Muscle of leg (tissue), 11 donors: ENCODE results near the gene LYRM4. TPM values are rescaled to one million over a fixed set of nuclear protein-coding genes. Genes with fewer than 3 reads are reported as not detected.

Experiments
- DNase-seq: peaks from one replicate; pipeline ENCODE4 v3.0.0; 2013
- H3K27ac ChIP-seq: one replicate; pipeline ENCODE4 v1.5.1; 2013; ENCODE audit warnings: mild to moderate bottlenecking, low read length, control low read depth
- H3K27me3 ChIP-seq: one replicate; pipeline ENCODE4 v1.6.1; 2013; ENCODE audit warnings: low read length; ENCODE audit not compliant: control insufficient read depth, insufficient read depth
- H3K36me3 ChIP-seq: one replicate; pipeline ENCODE4 v1.6.1; 2013; ENCODE audit warnings: low read length; ENCODE audit not compliant: control insufficient read depth, insufficient read depth
- H3K4me1 ChIP-seq: one replicate; pipeline ENCODE4 v1.6.1; 2013; ENCODE audit warnings: low read length; ENCODE audit not compliant: control insufficient read depth, insufficient read depth
- H3K4me3 ChIP-seq: one replicate; pipeline ENCODE4 v1.5.1; 2013; ENCODE audit warnings: low read length, control low read depth
- H3K9me3 ChIP-seq: replicated peaks from 2 replicates; pipeline ENCODE4 v1.6.1; 2013; ENCODE audit warnings: low read depth, low read length; ENCODE audit not compliant: control insufficient read depth
- WGBS: methylation state at CpG from one replicate; pipeline ENCODE4 v1.1.5; 2013; ENCODE audit warnings: missing lambda C conversion rate; ENCODE audit not compliant: insufficient coverage; 5-methylcytosine and 5-hydroxymethylcytosine counted together
- polyA plus RNA-seq, 8 donors: library from polyadenylated mRNA; unstranded; fragments of 120-200 nt; gene quantifications; one replicate each; pipeline versions ENCODE4 v1.2.1 to v1.2.3, GENCODE V29; 2013; ENCODE audit warnings: inconsistent platforms in 1 of 8, low replicate concordance in 1 of 8; ENCODE audit not compliant: insufficient read length in 8 of 8, insufficient read depth in 1 of 8
- total RNA-seq: library from RNA; stranded (reverse); fragments of 120-200 nt; gene quantifications from one replicate; pipeline ENCODE4 v1.2.4, GENCODE V29; 2013

The LYRM4 gene
- total and polyA plus RNA-seq, 9 donors: 21.8 to 36.6 (median 29.4) TPM

- Histone ChIP-seq H3K27me3 (no peaks in the 10 kb centered on the region), H3K9me3 (no peaks in the 10 kb centered on the region), H3K4me1 (peaks cover 6% of the 10 kb centered on the region), H3K4me3 (no peak overlapping the region), H3K27ac (no peak overlapping the region), H3K36me3 (no peaks in the 10 kb centered on the region)
- DNase-seq: no peak
- 32% methylated on average over 3 of the region's 3 CpGs for WGBS
These were observed 180.2 kb downstream of the LYRM4 start for GRCh38 chr6:5080574-5080973.

- WGBS: 40% methylated on average over 1 of the region's 2 CpGs
- Histone ChIP-seq H3K36me3 (no peaks in the 10 kb centered on the region), H3K4me1 (peaks cover 4% of the 10 kb centered on the region), H3K9me3 (no peaks in the 10 kb centered on the region), H3K27ac (no peak overlapping the region), H3K4me3 (no peak overlapping the region), H3K27me3 (no peaks in the 10 kb centered on the region)
- DNase-seq: no peak
These were observed 181.1 kb downstream of the LYRM4 start for GRCh38 chr6:5079692-5080091.

DNA sequence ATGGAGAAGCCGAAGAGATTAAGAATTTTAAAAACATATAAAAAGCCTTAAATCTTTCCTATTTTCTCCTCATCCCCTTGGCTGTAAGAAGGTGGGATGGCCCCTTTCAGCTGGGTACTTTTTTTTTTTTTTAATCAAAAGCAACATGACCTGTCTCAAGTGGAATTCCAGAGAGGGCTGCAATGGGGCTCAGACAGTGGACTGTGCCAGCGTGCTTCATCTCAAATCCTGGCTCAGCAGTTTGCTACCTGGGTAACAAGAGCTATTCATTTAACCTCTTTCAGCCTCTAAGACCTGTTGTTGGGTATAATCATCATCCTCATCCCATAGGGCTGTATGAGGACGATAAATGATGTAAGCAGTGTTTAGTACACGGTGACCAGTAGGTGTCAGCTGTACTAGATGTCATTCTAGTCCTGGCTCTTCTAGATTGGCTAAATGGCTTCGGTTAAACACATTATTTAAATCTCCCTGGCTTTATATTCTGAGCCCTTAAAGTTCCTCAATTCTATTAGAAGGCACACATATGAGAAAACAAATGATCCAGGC is 182.6 kb downstream of the LYRM4 start:
- Histone ChIP-seq H3K9me3 (no peaks in the 10 kb centered on the region), H3K27ac (no peak overlapping the region), H3K36me3 (no peaks in the 10 kb centered on the region), H3K27me3 (no peaks in the 10 kb centered on the region), H3K4me3 (no peak overlapping the region), H3K4me1 (no peaks in the 10 kb centered on the region)
- WGBS: 83% methylated on average over 1 of the region's 5 CpGs
- no peak for DNase-seq

- Histone ChIP-seq H3K27me3 (no peaks in the 10 kb centered on the region), H3K9me3 (no peaks in the 10 kb centered on the region), H3K36me3 (no peaks in the 10 kb centered on the region), H3K4me3 (no peak overlapping the region), H3K27ac (no peak overlapping the region), H3K4me1 (no peaks in the 10 kb centered on the region)
- DNase-seq: no peak
- 88% methylated on average over 7 of the region's 11 CpGs for WGBS
These were observed 183.8 kb downstream of the LYRM4 start for GRCh38 chr6:5076931-5077330.

DNA sequence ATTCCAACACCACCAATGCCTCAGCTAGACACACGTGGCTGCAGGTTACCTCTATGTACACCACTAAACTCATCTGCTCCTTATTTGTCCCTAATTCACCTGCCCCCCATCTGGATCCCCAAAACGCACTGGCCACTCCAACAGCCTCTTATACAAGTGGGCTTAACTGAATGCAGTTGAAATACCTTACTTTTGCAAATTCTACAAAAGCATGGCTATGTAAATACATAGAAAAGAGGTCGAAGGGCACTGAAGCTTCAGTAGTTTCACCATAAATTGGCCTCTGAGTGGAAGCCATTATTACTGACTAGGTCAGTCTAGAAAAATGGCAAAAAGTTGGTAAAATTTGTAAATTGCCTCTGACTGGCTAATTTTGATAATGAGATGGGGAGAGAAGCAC is 186.8 kb downstream of the LYRM4 start:
- no peak overlapping the region for H3K4me3 ChIP-seq

DNA sequence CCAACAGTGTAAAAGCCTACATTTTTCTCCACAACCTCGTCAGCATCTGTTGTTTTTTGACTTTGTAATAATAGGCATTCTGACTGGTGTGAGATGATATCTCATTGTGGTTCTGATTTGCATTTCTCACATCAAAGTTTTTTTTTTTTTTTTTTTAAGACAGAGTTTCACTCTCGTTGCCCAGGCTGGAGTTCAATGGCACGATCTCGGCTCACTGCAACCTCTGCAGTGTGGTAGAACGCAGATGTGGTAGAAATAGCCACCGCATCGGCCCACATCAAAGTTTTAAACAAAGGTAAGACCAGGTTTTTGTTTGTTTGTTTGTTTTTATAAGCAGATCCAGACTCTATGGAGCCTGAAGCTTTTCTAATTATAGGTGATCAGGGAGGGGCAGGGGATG is 188.3 kb downstream of the LYRM4 start:
- H3K4me1 ChIP-seq: no peaks in the 10 kb centered on the region
- no peaks in the 10 kb centered on the region for H3K36me3 ChIP-seq
- peaks cover under 1% of the 10 kb centered on the region for H3K9me3 ChIP-seq
- H3K27me3 ChIP-seq: no peaks in the 10 kb centered on the region
- WGBS: 94% methylated on average over 6 of the region's 7 CpGs
- no peak for DNase-seq
- no peak overlapping the region for H3K27ac ChIP-seq
- no peak overlapping the region for H3K4me3 ChIP-seq

More for the DNA sequence above, 186.8 kb downstream of the LYRM4 start:
- no peak for DNase-seq
- H3K27ac ChIP-seq: no peak overlapping the region
- WGBS: 86% methylated on average over 3 of the region's 3 CpGs
- H3K4me1 ChIP-seq: no peaks in the 10 kb centered on the region
- H3K9me3 ChIP-seq: no peaks in the 10 kb centered on the region
- no peaks in the 10 kb centered on the region for H3K36me3 ChIP-seq
- no peaks in the 10 kb centered on the region for H3K27me3 ChIP-seq

- Histone ChIP-seq H3K27me3 (no peaks in the 10 kb centered on the region), H3K27ac (no peak overlapping the region), H3K4me3 (no peak overlapping the region), H3K4me1 (no peaks in the 10 kb centered on the region), H3K9me3 (peaks cover 5% of the 10 kb centered on the region), H3K36me3 (no peaks in the 10 kb centered on the region)
- DNase-seq: no peak
- no CpG with 5 or more reads among the region's 2 CpGs for WGBS
These were observed 189.5 kb downstream of the LYRM4 start for GRCh38 chr6:5071216-5071615.

GRCh38 chr6:5068153-5068751 is 192.5 kb downstream of the LYRM4 start:
- H3K9me3 ChIP-seq: peaks cover 5% of the 10 kb centered on the region
- no peak for DNase-seq
- H3K4me3 ChIP-seq: no peak overlapping the region
- no peaks in the 10 kb centered on the region for H3K4me1 ChIP-seq
- no peaks in the 10 kb centered on the region for H3K36me3 ChIP-seq
- no peak overlapping the region for H3K27ac ChIP-seq
- H3K27me3 ChIP-seq: no peaks in the 10 kb centered on the region
- 89% methylated on average over 7 of the region's 17 CpGs for WGBS

GRCh38 chr6:5067305-5067704 is 193.4 kb downstream of the LYRM4 start:
- Histone ChIP-seq H3K4me1 (no peaks in the 10 kb centered on the region), H3K4me3 (no peak overlapping the region), H3K27me3 (no peaks in the 10 kb centered on the region), H3K36me3 (no peaks in the 10 kb centered on the region), H3K27ac (no peak overlapping the region), H3K9me3 (peaks cover 5% of the 10 kb centered on the region)
- no peak for DNase-seq
- 77% methylated on average over 2 of the region's 3 CpGs for WGBS

- Histone ChIP-seq H3K4me3 (no peak overlapping the region), H3K27ac (no peak overlapping the region), H3K36me3 (no peaks in the 10 kb centered on the region), H3K9me3 (peaks cover 5% of the 10 kb centered on the region), H3K27me3 (no peaks in the 10 kb centered on the region), H3K4me1 (no peaks in the 10 kb centered on the region)
- no peak for DNase-seq
- WGBS: 96% methylated on average over 19 of the region's 24 CpGs
These were observed 194.2 kb downstream of the LYRM4 start for GRCh38 chr6:5066456-5067093.
